Measurements from ENCODE around the gene FBXO46. TPM values are rescaled to one million over a fixed set of nuclear protein-coding genes. Genes with fewer than 3 reads are reported as not detected.
A peak's percentile ranks its signal among the peaks of the same experiment; 100 is the strongest.
"Not testable (repeated sequence)": the region's sequence is repeated elsewhere in the genome, so short reads cannot be mapped to it uniquely, and the experiment has no call there.

FBXO46 gene
- total RNA-seq, 1 experiment from 2014 or later = 43.9 TPM

DNA sequence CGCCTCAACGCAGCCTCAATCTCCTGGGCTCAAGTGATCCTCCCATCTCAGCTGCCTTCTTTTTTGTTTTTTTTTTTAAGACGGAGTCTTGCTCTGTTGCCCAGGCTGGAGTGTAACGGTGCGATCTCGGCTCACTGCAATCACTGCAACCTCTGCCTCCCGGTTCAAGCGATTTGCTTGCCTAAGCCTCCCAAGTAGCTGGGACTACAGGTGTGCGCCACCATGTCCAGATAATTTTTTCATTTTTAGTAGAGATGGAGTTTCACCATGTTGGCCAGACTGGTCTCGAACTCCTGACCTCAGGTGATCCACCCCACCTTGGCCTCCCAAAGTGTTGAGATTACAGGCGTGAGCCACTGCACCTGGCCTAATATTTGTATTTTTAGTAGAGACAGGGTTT, 10.6 kb downstream of the FBXO46 start:
- not testable (repeated sequence) for H3K9me3 ChIP-seq (ENCODE audit: control insufficient read depth, low read depth, low read length); H4K8ac ChIP-seq (replicated peaks; ENCODE audit: insufficient read length, low read depth, low read length); H3K14ac ChIP-seq (ENCODE audit: insufficient read depth, low read length); H2AFZ ChIP-seq (ENCODE audit: low read length); H3K4me3 Mint-ChIP-seq; H3K27me3 Mint-ChIP-seq (ENCODE audit: low read depth); H3K23ac ChIP-seq (ENCODE audit: insufficient read length, low read depth, low read length); H3K9me3 Mint-ChIP-seq; H3T11ph ChIP-seq (ENCODE audit: low read length); H4K20me1 ChIP-seq (ENCODE audit: control insufficient read depth, insufficient read depth, insufficient read length); H4K5ac ChIP-seq (ENCODE audit: insufficient read length, low read depth, low read length); H3K56ac ChIP-seq (ENCODE audit: insufficient read length, low read depth, low read length); H3K27me3 ChIP-seq (ENCODE audit: insufficient read depth, low read length); H2BK120ac ChIP-seq (ENCODE audit: low read depth, low read length, poor library complexity, severe bottlenecking); DNase-seq; H2BK20ac ChIP-seq (ENCODE audit: low read depth, low read length, poor library complexity, severe bottlenecking); H3K79me2 ChIP-seq (ENCODE audit: insufficient read depth, low read length); H2BK15ac ChIP-seq (ENCODE audit: low read depth, low read length); H4K91ac ChIP-seq (ENCODE audit: insufficient read length, low read depth, low read length); H3K9ac ChIP-seq (ENCODE audit: extremely low read depth, insufficient read length, low read length); H3K27ac ChIP-seq (ENCODE audit: insufficient read length, low read depth, low read length); H2BK5ac ChIP-seq (ENCODE audit: insufficient read length, low read length); H3K4ac ChIP-seq (ENCODE audit: low read depth, low read length); H3K4me1 ChIP-seq (ENCODE audit: insufficient read depth, low read length); H2AK5ac ChIP-seq (ENCODE audit: insufficient read length, low read length); H2BK12ac ChIP-seq (ENCODE audit: insufficient read length, low read depth, low read length); H3K4me2 ChIP-seq (ENCODE audit: insufficient read depth, insufficient read length, low read length); H3K18ac ChIP-seq (ENCODE audit: insufficient read length, low read depth, low read length)
- H3K23me2 ChIP-seq (ENCODE audit: insufficient read length, low read depth, low read length, poor library complexity, severe bottlenecking) = peaks cover 14% of the 10 kb centered on the region
- peak overlapping the region in 1 of 3 experiments; percentile 80; a peak in 1 of 7 replicates for H3K27ac Mint-ChIP-seq
- peaks cover 21 to 42% (median 37%) of the 10 kb centered on the region in 3 experiments; a peak in 6 of 7 replicates for H3K36me3 Mint-ChIP-seq (ENCODE audit: insufficient read depth in 1 of 3, low read depth in 3 of 3)
- WGBS (ENCODE audit: extremely low coverage, insufficient read length, low lambda C conversion rate) = no CpG with 5 or more reads among the region's 11 CpGs
- H3K79me1 ChIP-seq (ENCODE audit: insufficient read depth, low read depth, low read length, poor library complexity, severe bottlenecking) = peaks cover 10% of the 10 kb centered on the region
- H3K4me1 Mint-ChIP-seq = peaks cover 23 to 27% of the 10 kb centered on the region in 2 experiments
